Gastrocnemius medialis (tissue), 4 donors: ENCODE measurements around the gene RASGEF1C.

Experiments
- CTCF ChIP-seq, 5 experiments: fragments of 450-650 bp in 3 of 5; fragments of 200-600 bp in 2 of 5; sonication (generic) in 2 of 5; IDR thresholded peaks in 4 of 5; conservative IDR thresholded peaks in 1 of 5; 1 replicate in 4 of 5; 2 replicates in 1 of 5; pipeline ENCODE4 v1.5.1; 2016 to 2019; ENCODE audit warnings: antibody characterized with exemption in 5 of 5, mild to moderate bottlenecking in 3 of 5, moderate library complexity in 3 of 5
- POLR2A ChIP-seq, 2 donors: fragments of 450-650 bp; IDR thresholded peaks; one replicate each; pipeline ENCODE4 v1.6.1; 2017; ENCODE audit warnings: antibody characterized with exemption in 2 of 2, mild to moderate bottlenecking in 2 of 2, moderate library complexity in 2 of 2

GRCh38 chr5:180222056-180222455 lies 13.0 kb upstream of the RASGEF1C start:
- TF ChIP-seq CTCF (IDR thresholded peaks at IDR 0.05 in 4 of 5, conservative IDR thresholded peaks at IDR 0.05 in 1 of 5) (no peak), POLR2A (IDR thresholded peaks at IDR 0.05) (no peak)
